GM19397 (cell line): ENCODE results near the gene RIPK3.
"Not testable (repeated sequence)": the region's sequence is repeated elsewhere in the genome, so short reads cannot be mapped to it uniquely, and the experiment has no call there.

Source experiments
- ATAC-seq: cut with Tn5 transposase; IDR thresholded peaks from one replicate; pipeline ENCODE4 v1.9.1; 2021; ENCODE audit warnings: mild to moderate bottlenecking, moderate library complexity; ENCODE audit not compliant: unreplicated experiment

Gene RIPK3

DNA sequence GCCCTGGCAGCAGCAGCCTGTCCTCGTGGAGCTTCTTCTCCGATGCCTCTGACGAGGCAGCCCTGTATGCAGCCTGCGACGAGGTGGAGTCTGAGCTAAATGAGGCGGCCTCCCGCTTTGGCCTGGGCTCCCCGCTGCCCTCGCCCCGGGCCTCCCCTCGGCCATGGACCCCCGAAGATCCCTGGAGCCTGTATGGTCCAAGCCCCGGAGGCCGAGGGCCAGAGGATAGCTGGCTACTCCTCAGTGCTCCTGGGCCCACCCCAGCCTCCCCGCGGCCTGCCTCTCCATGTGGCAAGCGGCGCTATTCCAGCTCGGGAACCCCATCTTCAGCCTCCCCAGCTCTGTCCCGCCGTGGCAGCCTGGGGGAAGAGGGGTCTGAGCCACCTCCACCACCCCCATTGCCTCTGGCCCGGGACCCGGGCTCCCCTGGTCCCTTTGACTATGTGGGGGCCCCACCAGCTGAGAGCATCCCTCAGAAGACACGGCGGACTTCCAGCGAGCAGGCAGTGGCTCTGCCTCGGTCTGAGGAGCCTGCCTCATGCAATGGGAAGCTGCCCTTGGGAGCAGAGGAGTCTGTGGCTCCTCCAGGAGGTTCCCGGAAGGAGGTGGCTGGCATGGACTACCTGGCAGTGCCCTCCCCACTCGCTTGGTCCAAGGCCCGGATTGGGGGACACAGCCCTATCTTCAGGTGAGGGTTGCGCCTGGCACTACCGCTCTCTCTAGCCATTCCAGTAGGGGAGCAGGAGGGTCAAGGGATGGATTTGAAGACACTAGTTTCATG, 30.3 kb upstream of the RIPK3 start:
- ATAC-seq: no peak

DNA sequence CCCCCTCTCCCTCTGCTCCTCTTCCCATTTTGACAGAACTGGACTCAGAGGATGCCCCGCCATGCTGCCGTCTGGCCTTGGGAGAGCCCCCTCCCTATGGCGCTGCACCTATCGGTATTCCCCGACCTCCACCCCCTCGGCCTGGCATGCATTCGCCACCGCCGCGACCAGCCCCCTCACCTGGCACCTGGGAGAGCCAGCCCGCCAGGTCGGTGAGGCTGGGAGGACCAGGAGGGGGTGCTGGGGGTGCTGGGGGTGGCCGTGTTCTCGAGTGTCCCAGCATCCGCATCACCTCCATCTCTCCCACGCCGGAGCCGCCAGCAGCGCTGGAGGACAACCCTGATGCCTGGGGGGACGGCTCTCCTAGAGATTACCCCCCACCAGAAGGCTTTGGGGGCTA, 29.7 kb upstream of the RIPK3 start:
- ATAC-seq: no peak

DNA sequence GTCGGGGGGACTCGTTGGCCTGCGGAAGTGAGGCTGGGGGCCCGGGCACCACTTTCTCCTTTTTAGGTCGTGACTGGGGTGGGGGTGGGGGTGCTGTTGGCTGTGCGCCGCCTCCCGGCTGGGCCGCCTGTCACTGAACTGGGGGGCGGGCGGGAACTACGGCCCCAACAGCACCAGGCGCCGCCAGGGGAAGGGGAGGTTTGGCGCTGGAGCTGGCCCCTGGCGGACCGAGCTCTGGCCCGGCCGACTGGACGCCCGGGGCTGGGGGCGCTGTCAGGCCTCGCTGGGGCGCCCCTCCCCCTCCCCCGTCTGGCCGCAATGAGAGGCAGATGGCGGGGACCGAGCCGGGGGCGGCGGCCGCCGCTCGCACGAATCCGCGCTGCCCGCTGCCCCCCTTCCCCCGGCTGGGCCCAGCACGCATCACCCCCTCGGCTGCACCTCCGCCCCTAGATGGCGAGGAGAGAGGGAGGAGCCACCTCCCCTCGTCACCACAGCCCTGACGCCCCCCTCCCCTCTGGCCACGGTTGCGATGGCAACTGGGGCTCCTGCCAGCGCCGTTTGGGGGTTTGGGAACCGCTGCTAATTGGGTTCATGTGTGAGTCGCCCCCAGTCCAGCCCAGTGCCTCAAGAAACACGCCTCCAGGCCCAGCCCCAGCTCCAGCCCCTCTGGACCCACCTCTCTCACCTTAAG, 28.9 kb upstream of the RIPK3 start:
- ATAC-seq: no peak

DNA sequence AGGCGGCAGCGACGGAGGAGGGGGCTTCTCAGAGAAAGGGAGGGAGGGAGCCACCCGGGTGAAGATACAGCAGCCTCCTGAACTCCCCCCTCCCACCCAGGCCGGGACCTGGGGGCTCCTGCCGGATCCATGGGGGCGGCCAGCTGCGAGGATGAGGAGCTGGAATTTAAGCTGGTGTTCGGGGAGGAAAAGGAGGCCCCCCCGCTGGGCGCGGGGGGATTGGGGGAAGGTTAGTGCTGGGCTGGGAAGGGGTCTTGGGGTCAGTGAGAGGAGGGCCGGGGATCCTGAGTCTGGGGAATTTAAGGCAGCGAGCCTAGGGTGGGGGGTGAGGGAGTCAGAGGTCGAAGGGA, 28.4 kb upstream of the RIPK3 start:
- no peak for ATAC-seq

DNA sequence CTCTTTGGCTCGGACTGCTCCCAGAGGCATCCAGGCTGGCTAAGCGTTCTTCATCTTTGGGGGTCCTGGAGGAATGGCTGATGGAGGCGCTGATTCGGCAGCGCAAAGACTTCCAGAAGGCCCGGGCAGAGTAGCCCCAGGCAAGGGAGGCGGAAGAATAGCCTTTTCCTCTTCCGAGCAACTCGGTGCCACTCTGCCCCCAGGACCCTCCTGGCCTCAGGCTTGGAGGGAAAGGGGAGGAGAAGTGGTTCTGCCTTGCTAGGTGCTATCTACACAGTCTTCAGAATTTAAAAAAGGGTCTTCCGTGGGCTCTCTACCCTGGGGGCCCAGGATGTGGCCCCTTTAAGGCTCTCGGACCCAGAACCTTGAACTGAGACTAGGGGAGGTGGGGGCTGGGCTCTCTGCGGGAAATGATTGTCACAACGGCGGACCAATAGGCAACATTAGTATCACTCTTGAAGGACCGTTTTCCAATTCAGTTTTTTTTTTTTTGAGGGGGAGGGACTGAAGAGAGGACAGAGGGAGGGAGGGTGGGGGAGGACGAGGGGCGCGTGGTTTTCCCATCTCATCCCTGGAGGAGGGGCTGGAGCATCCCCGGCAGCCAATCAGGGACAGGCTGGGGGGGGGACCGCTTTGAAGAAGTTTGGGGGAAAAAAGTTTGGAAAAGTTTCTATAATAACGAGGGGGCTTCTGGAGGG, 27.9 kb upstream of the RIPK3 start, which contains the start of gene NFATC4:
Gene NFATC4 (plus strand): TSS at position 671 of the 698 bp plus-strand sequence. CDS start 157 bp downstream, outside the sequence.
- peak; percentile 2 for ATAC-seq

DNA sequence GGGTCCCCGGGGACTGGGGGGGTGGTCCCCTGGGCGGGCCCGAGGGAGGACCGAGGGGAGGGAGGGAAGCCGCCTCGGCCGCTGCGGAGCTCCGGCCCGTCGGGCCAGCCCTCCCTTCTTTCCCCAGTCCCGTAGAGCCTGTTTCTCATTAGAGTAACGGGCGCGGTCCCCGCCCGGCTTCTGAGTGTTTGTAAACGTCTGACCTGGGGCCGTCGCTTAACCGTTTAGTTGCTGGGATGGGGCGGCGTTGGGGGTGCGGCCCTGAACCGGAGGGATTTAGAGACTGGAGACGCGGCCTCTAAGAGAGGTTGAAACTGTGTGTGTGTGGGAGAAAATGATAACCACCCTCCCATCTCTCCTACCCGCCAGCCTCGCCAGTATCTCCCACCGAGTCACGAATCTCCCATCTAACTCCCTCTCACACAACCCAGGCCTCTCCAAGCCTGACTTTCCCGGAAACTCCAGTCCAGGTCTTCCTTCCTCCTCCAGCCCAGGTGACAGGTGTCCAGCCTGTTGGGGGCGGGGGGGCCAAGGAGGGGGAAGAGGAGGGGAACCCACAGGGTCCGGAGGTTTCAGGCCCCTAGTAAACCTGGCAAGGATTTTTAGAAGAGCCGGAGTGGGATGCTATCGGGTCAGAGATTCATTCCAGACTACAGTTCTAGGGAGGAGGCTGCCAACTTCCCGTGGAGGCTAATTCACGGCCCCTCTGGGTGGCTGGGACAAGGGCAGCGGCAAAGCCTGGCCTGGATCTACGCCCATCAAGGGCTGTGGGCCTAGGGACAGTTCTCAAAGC, 27.1 kb upstream of the RIPK3 start:
- ATAC-seq: peak; percentile 67

DNA sequence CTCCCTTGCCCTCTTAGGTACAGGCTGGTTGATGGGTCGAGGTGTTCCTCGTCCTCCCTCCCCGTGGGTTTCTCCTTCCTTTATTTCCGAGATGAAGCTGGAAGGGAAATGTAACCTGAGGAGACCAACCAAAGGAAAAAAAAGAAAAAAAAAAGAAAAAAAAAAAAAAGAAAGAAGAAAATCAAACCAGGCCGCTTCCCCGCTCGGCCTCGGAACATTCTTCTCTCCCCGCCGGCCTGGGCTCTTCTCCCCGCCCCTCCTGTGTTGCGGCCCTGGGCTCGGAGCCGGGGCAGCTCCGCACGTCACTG, 26.6 kb upstream of the RIPK3 start:
- no peak for ATAC-seq

DNA sequence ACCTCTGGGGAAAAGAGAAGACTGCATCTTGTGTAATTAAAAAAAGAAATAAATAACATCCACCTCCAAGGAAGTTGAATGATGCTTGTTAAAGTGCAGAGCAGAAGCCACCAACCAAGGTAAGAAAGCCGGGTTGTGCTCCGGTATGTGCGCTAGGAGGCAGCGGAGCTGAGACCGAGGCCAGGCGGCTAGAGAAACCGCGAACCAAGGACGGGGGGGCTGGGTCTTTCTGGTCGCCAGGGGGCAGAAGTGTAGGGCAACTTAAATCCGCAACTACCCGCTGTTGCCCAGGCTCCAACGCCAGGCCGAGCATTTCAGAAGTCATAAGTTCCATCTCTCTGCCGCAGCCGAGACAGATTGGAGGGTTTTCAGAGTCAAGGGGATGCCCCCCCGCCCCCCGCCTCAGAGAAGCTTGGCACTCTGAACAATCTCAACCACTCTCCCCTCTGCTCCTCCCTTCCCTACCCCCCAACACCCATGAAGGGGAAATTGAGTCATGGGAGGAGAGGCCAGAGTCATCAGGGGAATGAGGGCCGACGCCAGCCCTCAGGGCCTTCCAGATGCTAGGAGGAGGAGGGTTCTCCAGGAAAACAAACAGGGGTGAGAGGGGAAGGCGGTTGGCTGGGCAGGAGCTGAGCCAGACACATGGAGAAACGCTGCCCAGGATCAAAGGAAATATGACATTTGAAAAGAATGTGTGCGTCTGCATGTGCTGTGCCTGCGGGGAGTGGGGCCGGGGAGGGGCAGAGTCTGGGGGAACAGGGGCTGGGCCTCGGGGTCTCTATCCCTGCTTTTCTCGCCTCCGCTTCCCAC, 26.0 kb upstream of the RIPK3 start:
- peak; percentile 34 for ATAC-seq

DNA sequence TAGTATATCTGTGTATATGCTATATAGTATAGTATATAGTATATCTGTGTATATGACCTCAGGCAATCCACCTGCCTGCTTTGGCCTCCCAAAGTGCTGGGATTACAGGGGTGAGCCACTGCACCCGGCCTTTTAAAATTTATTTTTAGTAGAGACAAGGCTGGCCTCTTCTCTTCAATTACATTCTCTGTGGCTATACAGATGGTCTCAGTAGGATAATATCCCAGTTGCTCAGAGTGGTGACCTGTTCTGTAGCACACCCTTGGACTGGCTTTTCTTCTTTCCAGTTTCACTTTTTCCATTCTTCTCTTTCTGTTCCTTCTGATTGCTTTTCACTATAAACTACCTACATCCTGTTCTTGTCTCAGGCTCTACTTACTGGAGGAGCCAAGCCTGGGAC, 25.1 kb upstream of the RIPK3 start:
- no peak for ATAC-seq

DNA sequence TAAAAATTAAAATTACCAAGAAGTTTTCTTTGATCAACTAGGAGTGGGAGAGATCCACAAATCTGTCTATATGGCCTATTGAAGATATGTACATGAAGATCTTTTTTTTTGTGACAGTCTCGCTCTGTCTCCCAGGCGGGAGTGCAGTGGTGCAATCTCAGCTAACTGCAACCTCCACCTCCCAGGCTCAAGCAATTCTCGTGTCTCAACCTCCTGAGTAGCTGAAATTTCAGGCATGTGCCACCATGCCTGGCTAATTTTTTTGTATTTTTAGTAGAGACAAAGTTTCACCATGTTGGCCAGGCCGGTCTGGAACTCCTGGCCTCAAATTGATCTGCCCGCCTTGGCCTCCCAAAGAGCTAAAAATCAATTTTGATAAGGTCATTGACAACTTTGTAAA, 23.6 kb upstream of the RIPK3 start:
- ATAC-seq: no peak

DNA sequence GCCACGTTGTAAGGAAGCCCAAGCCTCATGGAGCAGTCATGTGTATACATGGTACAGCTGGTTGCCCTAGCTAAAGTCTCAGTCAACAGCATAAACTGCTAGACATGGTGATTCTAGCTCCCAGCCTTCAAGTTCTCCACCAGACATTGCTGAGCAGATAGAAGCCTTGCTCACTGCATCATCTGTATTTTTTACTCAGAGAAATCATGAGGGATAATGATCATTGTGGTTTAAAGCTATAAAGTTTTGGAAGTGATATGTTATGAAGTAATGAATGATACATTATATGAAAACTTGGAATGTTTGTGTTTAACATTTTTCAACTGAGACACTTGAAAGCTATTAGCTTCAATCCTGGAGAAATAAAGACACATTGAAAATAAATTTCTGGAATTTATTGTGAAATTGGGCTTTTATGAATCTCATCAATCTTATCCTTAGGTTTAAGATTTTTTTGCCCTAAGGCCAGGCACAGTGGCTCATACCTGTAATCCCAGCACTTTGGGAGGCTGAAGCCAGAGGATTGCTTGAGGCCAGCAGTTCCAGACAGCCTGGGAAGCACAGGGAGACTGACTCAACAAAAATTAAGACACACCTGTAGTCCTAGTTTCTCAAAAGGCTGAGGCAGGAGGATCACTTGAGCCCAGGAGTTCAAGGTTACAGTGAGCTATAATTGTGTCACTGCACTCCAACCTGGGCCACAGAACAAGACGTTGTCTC, 22.6 kb upstream of the RIPK3 start:
- ATAC-seq: no peak

DNA sequence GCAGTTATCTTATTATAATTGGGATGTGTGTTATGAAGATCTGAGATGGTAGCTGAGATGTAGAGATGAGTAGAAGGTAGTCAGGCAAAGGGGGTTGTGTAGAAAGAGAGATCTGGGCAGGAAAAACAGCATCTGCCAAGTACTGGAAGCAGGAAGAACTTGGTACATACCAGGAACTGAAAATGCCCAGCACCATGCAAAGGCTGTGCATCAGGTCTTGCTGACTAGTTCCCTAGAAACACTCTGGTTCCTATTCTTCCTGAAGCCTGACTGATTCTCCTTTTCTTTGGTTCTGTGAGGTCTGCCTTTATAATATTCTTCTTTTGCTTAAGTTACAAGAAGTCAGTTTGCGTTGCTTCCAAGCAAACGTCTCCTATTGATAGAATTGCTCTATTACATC, 21.5 kb upstream of the RIPK3 start:
- no peak for ATAC-seq

DNA sequence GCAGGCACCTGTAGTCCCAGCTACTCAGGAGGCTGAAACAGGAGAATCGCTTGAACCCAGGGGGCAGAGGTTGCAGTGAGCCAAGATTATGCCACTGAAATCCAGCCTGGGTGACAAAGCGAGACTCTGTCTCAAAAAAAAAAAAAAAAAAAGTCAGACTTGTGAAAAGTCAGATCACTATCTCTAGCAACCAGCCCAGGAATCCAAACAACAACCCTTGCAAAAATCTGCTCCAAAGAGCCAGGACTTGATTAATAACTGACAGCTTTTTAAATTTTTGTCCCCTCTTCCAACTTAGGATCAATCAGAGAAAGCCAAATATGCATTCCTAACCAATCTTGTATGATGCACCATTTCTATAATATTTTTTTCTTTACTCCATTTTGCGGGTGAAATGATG, 20.5 kb upstream of the RIPK3 start:
- no peak for ATAC-seq

DNA sequence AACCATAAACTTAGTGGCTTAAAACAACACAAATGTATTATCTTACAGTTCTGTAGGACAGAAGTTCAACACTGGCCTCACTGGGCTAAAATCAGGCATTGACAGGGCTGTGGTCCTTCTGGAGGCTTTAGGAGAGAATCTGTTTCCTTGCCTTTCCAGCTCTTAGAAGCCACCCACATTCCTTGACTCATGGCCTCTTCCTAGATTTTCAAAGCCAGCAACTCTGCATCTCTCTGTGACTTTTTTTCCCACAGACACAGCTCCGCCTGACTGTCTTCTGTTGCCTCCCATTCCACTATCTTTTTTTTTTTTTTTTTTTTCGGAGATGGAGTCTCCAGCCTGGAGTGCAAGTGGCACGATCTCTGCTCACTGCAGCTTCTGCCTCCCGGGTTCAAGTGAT, 16.4 kb upstream of the RIPK3 start:
- no peak for ATAC-seq

DNA sequence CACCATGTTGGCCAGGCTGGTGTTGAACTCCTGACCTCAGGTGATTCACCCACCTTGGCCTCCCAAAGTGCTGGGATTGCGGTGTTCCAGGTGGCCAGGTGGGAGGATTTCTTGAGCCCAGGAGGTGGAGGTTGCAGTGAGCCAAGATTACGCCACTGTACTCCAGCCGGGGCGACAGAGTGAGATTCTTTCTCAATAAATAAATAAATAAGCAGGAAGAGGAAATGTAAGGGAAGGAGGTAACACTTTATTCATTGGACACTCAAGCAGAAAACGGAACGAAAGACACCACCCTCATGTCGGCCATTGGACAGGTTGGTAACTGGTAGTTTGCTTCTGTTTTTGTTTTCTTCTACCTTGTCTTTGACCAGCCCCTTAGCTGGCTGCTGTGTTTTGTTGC, 15.2 kb upstream of the RIPK3 start:
- no peak for ATAC-seq

DNA sequence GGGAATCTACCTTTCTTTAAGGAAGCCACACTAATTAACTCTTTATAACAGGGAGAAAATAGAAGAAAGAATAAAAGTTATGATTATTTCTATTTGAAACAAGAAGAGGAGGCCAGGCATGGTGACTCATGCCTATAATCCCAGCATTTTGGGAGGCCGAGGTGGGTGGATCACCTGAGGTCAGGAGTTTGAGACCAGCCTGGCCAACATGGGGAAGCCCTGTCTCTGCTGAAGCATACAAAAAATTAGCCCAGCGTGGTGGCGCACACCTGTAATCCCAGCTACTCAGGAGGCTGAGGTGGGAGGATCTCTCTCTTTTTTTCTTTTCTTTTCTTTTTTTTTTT, 14.7 kb upstream of the RIPK3 start:
- not testable (repeated sequence) for ATAC-seq

DNA sequence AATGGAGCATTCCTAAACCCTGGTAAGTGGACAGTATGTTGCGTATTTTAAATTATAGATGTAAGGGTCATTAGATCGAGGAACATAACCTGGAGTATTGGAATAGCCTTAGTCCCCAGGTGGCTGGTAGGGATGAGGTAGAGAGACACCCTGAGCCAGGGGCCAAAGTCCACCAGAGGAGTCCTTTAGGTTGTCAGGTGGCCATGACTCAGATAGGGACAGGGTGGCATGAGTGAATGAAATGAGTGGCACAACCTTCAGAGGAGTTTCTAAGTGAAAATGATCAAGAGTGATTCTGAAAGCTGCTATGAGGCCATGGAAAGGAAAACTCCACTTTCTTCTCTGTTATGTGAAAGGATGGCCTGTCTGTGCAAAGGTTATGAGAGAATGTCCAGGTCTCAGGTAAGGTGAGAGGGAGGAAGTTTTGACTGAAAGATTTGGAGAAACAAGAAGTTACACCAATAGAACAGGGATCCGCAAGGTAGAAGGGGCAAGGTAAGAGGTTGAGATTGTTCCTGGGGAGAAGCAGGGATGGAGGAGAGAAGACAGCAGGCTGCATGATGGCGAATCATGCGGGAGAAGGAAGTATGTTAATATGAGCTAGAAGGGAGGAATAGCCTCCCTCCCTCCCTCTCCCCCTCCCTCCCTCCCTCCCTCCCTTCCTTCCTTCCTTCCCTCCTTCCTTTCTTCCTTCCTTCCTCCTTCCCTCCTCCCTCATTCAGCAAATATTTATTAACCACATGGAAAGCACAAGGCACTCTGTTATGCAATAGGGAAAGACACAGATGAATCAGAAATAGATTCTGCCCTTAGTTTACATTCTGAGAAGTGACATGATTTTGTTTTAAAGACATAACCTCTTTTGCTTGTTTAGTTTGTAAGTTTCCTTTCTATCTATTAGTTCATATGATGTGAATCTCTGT, 14.0 kb upstream of the RIPK3 start:
- no peak for ATAC-seq

DNA sequence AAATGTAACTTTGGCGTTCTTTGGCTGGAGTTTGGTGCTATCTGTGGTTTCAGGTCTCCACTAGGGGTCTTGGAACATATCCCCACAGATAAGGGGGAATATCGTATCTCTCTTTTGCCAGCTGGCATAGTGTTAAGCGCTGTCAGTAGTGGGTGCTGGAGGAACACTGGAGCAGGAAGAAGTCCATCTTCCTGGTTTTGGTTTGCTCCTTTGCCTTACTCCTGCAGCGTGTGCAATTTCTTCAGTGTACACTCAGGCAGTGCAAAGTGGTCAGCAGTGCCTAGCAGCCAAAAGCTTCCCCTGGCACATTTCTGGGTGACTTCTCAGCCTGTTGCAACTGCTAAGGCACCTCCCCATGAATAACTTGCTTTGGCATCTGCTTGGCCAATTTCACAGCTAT, 11.7 kb upstream of the RIPK3 start:
- no peak for ATAC-seq

DNA sequence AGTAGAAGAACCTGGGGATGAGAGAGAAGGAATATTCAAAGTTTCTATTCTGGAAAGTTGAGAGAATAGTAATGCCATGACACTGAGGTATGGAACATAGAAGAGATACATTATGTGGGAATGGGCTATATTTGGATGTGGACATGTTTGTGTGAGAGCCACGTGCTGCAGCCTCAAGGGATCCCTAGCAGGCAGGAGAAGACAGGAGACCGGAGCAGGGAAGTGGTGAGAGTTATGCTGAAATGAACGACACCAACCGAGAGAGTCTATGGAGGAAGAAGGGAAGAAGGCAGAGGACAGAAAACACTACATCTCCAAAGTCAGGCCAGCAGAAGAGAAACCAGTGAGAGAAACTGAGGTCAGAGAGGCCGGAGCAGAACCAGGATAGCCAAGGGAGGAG, 10.0 kb upstream of the RIPK3 start:
- no peak for ATAC-seq
